ENCODE measurements around the gene RIPOR1.

DNA sequence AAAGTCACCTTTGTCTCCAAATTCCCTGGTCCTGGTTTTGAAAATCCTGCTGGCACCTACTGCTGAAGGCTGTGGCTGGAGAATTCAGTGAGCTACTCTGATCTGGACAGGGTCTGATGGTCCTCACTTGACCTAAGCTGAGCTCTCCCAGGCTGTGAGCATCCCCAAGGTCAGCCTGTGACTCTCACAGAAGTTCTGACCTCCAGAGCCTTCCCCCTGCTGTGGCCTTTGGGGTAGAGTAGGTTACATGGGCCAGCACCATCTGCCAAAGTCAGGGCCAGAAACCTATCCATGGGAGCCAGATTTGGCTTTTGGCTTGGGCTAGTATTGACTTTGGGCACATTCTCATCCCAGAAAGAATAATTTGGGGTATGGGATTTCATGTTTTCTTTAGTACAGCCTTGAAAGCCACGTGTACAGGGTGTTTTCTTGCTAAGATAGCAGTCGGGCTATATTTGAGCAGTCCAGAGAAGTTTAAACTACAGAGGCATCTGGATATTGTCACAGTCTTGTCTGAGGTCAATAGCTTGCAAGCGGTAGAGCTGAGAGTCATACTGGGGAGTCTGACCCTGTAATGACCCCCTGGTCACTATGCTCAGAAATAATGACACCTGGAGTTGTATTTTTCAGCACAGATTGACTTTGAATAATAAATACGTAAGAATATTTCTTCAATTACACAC is 39.1 kb upstream of the RIPOR1 start:
- no peak for TF ChIP-seq EZH2phosphoT487 (conservative IDR thresholded peaks at IDR 0.05; ENCODE audit: low read length)
- TF ChIP-seq, protein P1, sequence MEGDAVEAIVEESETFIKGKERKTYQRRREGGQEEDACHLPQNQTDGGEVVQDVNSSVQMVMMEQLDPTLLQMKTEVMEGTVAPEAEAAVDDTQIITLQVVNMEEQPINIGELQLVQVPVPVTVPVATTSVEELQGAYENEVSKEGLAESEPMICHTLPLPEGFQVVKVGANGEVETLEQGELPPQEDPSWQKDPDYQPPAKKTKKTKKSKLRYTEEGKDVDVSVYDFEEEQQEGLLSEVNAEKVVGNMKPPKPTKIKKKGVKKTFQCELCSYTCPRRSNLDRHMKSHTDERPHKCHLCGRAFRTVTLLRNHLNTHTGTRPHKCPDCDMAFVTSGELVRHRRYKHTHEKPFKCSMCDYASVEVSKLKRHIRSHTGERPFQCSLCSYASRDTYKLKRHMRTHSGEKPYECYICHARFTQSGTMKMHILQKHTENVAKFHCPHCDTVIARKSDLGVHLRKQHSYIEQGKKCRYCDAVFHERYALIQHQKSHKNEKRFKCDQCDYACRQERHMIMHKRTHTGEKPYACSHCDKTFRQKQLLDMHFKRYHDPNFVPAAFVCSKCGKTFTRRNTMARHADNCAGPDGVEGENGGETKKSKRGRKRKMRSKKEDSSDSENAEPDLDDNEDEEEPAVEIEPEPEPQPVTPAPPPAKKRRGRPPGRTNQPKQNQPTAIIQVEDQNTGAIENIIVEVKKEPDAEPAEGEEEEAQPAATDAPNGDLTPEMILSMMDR (IDR thresholded peaks at IDR 0.05; ENCODE audit: insufficient read depth, low read length, poor library complexity, severe bottlenecking): no peak

Measured in SU-DHL-6 (cell line).